GM12892 (cell line): ENCODE measurements around the gene RPL7L1.

Experiments used
- POLR2A ChIP-seq: IDR thresholded peaks from 2 replicates; pipeline ENCODE4 v1.6.1; 2011; ENCODE audit warnings: low read depth, low read length, control low read depth
- POLR2AphosphoS5 ChIP-seq: IDR thresholded peaks from 2 replicates; pipeline ENCODE4 v1.6.1; 2011; ENCODE audit warnings: low read depth, low read length, control low read depth

- TF ChIP-seq POLR2AphosphoS5 (no peak), POLR2A (no peak)
Observed at GRCh38 chr6:42891199-42891722, 11.8 kb downstream of the RPL7L1 start.
